ENCODE data around the gene SOCS1.

SOCS1 gene

DNA sequence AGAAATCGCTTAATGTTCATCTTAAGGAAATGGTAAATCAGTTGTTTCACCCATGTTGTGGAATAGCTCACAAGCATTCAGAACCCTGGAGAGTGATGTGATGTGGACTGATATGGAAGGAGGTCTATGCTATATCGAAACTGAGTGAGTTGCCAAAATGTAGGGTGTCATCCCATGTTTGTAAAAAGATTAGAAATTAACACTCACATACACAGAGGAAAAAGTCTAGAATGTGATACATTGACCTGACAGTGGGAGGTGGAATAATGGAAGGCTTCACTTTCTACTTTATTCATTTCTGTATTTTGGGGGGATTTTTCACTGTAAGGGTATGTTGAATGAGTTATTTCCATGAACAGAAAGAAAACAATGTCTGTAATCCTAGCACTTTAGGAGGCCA, 29.8 kb upstream of the SOCS1 start:
- no peak for DNase-seq (ENCODE audit: low spot score)

DNA sequence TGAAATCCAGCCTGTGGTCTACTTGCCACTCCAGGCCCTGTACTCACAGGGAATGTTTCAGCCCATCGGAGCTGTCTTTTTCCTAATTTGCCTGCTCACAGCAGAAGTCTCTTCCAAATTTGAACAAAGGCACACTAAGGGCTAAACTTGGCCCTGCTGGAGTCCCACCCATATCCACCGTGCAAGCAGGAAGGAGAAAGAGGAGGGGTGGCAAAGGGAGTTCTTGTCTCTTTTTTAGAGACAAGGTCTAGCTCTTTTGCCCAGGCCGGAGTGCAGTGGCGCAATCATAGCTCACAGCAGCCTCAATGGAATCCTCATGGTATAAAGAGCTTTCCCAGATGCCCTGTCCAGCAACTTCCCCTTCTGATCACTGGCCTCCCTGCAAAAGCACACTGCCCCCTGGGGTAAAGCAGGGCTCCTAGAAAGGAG, 27.8 kb upstream of the SOCS1 start:
- no peak for DNase-seq (ENCODE audit: low spot score)

DNA sequence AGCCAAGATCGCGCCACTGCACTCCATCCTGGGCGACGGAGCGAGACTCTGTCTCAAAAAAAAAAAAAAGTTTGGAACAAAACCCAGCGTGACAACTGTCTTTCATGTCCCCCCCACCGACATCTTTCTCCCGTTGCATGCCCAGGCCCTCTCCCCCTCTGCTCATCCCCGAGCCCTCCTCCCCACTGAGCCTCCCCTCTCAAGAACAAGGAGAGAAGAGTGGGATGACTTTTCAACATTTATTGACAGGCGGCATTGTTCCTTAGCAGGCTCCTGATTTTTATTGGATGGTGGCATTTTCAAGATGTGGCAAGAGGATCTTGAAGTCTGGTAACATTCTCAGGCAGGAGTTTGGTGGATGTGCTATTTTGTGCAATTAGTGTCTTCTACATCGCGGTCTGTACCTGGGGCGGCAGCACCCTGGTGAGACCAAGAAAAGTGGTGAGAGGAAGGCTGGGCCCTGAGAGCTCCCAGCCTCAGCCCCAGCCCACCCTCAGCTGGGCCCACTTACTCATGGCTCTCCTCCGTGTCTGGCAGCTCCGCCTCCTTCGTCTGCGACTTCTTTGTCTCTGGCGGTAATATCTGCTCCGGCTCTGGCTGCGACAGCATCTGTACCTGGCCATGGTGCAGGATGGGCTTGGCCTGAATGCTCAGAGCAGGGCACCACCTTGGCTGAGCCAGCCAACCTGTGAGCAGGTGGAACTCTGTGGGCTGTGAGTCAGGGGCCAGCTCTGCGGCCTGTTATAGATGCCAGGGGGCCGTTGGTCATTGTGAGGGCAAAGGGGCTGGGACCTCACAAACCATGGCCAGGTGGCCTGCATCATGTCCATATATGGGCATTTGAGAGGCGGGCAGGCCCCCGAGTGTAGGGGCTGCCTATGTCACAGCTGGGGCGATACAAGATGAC, 24.9 kb upstream of the SOCS1 start, which contains the start of gene PRM1:
TSS of gene PRM1 (minus strand) at position 715 of the 907 bp plus-strand sequence. CDS start at position 623, 92 bp downstream.
- DNase-seq (ENCODE audit: low spot score), result no peak

DNA sequence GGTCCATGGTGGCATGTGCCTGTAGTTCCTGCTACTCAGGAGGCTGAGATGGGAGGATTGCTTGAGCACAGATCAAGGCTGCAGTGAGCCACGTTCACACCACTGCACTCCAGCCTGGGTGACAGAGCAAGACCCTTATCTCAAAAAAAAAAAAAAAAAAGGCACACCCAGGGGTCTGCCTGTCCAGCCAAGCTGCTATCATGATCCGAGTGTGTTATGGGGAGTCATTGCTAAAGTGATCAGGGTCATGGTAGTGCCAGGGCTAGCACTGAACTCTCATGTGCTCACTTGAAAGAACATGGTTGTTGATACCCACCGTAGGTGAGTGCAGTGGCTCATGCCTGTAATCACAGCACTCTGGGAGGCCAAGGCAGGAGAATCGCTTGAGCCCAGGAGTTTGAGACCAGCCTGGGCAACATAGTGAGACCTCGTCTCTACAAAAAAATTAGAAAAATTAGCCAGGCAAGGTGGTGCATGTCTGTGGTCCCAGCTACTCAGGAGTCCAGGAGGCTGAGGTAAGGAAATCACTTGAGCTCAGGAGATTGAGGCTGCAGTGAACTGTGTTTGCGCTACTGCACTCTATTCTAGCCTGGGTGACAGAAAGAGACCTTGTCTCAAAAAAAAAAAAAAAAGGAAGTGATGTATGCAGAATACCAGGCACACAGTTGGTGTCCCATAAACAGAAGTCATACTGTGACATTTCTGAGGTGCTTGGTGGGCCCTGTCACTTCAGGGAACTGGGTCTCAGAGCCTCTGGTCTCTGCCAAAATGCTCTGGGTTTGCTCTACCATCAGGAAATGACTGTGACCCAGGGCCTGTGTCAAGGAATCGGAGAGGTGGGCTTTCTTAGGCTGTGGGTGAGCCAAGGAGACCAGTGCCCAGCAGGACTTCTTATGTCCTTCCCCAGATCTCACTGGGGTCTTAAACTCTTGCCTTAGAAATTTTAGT, 23.0 kb upstream of the SOCS1 start:
- no peak for DNase-seq (ENCODE audit: low spot score)

DNA sequence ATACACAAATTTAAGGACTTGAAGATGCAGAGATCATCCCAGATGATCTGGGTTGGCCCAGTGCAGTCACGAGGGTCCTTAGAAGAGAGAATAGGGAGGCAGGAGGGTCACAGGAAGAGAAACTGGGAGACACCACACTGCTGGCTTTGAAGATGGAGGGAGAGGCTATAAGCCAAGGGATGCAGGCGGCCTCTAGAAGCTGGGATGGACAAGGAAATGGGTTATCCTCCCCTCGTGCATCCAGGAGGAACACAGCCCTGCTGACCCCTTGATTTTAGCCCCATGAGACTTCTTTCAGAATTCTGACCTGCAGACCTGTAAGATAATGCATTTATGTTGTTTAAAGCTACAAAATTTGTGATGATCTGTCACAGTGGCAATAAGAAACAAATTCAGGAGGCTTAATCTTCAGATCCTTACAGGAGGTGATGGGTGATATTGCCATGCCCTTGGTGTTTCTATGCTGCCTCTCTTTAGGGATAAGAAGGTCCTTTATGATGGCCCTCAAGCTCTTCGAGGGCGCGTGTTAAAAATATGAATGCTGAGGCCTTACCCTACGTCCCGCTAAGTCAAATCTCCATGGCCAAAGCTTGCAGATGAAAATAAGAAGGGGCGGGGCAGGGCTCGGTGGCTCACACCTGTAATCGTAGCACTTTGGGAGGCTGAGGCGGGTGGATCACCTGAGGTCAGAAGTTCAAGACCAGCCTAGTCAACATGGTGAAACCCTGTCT, 21.8 kb upstream of the SOCS1 start:
- DNase-seq (ENCODE audit: low spot score), result no peak

DNA sequence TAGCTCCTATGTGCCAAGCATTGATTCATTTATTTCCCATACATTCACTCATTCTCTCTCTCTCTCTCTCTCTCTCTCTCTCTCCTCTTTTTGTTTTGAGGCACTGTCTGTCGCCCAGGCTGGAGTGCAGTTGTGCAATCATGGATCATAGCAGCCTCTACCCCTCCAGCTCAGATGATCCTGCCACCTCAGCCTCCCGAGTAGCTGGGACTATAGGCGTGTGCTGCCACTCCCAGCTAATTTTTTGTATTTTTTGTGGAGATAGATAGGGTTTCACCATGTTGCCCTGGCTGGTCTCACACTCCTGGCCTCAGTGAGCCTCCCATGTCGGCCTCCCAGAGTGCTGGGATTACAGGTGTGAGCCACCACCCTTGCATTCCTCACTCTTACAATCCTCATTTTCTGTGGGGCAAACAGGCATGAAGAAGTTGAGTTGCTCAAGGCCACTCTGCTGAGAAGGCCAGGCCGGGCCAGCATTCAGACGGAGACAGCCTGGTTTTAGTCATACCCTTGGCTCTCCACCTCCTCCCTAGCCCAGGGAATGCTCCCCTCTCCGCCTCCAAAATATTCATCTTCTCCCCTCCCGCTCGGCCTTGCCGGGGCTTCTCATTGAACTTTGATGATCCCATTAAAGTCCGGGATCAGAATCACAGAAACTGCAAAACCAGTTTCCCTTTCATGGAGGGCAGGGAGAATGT, 21.0 kb upstream of the SOCS1 start:
- no peak for DNase-seq (ENCODE audit: low spot score)

DNA sequence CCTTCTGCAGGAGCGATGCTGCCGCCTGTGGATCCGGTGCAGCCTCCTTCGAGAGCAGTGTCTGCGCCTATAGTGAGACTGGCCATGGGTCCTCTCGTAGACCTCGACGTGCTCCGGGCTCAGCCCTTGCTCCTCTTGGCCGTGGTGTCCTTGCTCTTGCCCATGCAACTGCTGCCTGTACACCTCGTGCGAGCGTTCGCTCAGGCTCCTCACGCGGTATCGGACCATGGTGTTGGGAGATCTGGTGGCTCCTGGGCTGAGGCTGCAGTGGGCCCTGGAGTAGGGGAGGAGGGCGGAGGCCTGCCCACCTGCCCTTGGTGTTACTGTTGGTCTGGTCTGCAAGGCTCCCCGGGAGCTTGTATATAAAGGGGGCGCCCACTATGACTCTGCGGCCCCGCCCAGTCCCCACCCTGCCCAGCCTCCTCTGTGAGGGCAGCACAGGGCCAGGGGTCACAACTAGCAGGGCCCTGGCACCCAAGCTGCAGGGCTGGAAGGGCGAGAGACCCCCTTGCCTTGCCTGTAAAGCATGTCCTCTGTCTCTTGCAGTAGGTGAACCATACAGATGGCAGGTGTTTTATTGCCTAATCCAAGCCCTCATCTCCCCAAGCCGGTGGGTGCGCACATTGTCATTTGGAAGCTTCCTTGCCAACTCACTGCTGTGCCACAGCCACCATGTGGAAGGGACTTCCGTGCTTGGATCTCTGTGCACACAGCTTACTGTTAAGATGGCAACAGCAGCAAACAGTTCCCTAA, 20.3 kb upstream of the SOCS1 start, which contains the start of gene PRM2:
TSS of gene PRM2 (minus strand) at position 338 of the 753 bp plus-strand sequence. CDS start at position 228, 110 bp downstream.
- DNase-seq (ENCODE audit: low spot score), result no peak

DNA sequence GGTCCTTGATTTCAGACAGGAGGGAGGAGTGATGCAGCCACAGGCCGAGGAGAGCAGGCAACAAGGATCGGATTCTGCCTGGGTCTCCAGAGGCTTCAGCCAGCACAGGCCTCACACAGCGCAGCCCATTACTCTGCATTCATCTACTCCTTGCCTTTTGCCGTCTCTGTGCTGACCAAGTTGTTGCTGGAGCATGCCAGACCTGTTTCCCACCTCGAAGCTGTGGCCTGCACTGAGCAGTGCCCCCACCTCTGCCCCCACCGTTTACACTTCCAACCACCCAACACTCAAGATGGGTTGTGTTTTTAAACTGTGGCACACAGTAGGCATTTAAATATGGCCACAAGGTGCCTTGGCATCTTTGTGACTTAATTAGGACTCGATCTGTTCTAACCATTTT, 19.0 kb upstream of the SOCS1 start:
- no peak for DNase-seq (ENCODE audit: low spot score)

DNA sequence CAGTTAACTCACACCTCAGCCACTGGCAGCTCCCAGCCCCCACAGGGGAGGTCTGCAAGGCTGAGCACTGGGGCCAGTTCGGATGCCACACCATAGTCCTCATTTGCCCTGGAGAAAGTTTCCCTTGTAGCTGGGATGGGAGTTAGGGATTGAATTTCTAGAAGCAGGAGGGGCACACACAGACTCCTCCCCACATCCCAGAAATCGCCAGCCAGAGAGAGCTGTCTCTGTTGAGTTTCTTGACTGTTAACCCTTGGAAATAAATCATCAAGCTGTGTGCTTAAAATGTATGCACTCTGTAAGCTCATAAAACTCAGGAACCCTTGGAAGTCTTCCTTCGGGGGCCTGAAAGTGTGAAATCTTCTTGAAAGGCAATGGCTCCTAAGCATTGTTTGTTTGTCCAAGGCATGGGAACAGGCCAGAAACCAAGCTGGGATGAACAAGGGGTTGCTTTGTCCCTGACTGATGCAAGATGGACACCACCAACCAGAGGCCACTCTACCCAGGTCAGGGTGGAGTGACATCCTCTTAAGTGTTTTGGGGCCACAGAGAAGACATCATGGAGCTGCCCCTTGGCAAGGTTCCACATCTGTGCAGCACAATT, 17.8 kb upstream of the SOCS1 start:
- peak; percentile 56 for DNase-seq (ENCODE audit: low spot score)

DNA sequence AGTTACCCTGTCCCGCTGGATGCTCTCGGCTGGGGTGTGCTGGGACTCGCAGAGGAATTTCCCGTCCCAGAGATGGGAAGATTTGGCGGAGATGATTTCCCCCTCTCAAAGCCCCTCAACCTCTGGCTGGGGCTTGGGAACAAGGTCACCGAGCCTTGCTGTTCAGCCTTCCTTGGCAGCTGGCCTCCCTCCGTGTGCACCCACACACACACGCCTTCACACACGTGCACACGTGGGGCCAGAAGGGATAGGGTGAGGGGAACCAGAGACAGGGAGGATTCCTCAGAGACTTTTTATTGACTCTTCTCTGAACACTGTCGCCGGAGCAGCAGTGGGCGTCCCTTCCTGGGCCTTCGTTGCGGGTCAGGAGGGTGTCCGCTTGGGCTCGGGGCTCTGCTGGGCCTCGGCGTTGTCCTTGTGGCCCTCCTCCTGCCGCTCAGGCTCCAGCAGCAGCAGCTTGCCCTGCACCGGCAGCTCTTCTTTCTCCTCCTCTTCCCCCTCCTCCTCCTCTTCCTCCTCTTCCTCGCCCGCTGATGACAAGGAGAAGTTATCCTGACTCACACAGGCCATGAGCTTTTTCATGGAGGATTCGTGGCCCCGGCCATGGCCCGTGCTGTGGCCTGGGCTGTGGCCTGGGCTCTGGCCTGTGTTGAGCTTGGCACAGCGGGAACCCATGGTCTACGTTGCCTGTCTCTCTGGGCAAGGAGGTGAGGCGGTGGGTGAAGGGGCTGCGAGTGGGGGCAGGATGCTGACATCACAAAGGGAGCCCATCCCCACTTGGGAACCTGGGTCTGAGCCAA, 17.1 kb upstream of the SOCS1 start, which contains the start of gene PRM3:
TSS of gene PRM3 (minus strand) at position 709 of the 800 bp plus-strand sequence. CDS start at position 675, 34 bp downstream.
- no peak for DNase-seq (ENCODE audit: low spot score)

DNA sequence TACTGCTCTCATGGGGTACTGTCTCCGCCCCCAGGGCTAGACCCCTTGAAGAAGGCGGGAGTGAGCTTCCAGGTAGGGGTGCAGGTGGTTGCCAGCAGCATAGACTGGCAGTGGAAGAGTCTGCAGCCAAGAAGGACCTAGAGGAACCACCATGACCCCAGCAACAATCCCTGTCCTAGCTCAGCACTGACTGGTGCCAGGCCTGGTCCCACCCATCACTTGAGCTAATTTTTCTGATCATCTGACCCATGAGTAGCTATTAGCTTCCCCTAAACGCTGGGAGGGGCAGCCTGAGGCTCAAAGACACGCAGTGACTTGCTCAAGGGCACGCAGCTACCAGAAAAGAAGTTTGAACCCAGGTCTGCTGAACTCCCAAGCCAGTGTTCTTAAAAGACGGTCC, 16.5 kb upstream of the SOCS1 start:
- DNase-seq (ENCODE audit: low spot score), result no peak

DNA sequence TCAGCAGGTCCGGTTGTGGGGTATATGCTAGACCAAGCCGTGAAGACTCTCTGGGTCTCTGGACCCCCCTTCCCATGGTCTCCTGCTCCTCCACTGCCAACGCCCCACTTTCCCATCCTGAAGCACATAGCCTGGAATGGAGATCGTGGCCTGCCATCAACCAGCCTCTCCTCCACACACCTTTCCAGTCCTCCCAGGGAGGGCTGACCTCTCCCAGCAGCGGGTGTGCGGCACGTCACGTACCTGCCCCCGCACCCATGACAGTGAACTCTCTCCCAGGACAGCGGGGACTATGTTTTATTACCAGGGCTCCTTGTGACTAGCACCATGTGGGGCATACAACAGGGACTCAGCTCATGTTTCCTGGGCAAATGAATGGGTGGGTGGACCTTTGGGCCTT, 15.6 kb upstream of the SOCS1 start:
- no peak for DNase-seq (ENCODE audit: low spot score)

DNA sequence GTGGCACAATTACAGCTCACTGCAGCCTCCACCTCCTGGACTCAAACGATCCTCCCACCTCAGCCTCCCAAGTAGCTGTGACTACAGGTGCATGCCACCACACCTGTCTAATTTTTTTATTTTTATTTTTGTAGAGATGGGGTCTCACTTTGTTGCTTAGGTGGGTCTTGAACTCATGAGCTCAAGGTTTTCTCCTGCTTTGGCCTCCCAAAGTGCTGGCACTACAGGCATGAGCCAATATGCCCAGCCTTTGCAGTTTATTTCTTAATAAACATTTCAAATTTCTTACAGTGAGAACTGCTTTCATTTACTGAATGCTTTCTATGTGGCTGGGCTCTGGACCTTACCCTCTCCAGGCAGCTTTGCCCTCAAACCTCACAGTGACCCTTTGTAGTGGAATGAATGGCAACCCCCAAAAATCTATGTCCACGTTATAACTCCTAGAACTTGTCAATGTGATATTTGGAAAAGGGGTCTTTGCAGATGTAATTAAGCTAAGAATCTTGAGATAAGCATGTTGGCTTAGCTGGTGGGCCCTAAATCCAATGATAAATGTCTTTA, 14.7 kb upstream of the SOCS1 start:
- DNase-seq (ENCODE audit: low spot score), result no peak

DNA sequence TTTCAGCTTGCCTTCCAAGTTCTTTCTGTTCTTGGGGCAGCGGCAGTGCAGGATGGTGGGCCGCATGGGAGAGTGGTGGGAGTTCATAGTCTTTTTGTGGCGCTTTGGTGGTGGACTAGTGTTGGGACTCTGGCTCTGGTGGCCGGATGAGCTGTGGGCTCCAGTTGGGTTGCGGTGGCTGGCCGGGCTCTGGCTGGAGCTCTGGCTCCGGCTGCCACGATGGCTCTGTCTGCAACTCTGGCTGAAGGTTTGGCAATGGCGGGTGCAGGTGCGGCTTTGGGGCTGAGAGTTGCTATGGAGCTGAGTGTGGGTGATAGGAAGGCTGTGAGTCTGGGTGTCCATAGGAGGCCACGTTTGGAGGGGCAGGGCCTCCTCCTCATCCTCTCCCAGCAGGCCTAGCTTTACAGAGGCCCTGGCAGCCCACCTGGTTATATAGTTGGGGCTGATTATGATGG, 12.9 kb upstream of the SOCS1 start, which contains the start of gene TNP2:
TSS of gene TNP2 (minus strand) at position 405 of the 455 bp plus-strand sequence. CDS start at position 342, 63 bp downstream.
- no peak for DNase-seq (ENCODE audit: low spot score)

DNA sequence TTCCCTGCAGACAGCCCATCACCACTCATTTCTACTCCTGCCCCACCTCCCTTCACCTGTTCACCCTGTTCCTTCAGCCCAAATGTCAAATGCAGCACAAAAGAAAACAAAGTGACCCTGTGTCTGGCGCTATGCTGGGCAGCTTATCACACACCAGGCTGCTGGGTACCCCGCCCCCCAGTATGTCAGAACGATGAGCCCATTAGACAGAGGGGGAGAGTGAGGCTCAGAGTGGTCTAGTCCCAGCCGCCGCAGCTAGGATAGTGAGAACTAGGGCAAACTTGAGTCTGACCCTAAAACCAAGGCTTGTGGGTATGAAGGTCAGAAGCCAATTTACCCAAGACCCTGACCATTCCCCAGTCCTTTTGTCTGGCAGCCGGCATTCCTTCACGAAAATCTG, 9.1 kb upstream of the SOCS1 start:
- DNase-seq (ENCODE audit: low spot score), result no peak

DNA sequence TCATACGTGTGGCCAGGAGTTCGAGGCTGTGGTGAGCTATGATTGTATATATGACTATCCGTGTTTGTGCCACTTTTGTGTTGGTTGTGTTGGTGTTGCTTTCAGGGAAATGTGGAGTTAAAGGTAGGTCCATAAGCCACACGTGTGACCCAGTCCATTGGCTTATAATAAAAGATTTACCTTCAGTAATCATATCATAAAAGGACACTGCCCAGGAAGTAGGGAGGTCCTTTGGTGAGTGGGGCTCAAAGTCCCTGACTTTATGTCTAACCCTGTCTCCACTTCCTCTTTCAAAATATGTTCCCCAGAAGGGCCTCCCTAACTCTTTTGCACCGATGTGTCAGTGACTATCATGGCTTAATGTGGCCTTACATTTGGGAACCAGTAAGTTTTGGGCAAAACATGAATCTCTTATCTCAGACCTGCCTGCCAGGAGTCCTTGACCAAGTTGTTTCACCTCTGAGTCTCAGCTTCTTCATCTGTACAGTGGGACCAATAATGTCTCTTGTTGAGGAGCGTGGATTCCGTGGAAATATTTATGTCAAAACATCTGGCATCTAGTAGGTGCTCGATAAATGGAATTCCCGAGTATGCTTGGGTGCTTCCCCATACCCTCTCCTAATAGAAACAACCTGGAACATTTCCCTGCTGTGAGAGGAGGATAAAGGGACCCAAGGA, 8.3 kb upstream of the SOCS1 start:
- no peak for DNase-seq (ENCODE audit: low spot score)

DNA sequence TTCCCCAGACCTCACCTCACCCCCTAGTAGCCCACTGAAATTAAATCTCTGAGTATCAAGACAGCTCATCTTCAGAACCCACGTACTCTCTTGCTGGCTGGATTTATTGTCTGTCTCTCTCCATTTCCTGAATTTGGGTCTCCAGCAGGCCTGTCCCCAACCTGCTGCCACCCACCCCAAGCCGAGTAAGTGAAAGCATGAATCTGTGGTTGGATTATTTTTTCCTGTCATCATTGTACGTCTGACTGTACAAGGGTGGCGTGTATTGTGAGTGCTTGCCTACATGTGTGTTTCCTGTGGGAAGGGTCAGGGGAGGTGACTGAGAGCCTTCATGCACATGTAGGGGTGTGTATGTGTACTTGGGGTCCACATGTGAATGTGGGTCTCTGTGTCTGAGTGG, 7.7 kb upstream of the SOCS1 start:
- no peak for DNase-seq (ENCODE audit: low spot score)

DNA sequence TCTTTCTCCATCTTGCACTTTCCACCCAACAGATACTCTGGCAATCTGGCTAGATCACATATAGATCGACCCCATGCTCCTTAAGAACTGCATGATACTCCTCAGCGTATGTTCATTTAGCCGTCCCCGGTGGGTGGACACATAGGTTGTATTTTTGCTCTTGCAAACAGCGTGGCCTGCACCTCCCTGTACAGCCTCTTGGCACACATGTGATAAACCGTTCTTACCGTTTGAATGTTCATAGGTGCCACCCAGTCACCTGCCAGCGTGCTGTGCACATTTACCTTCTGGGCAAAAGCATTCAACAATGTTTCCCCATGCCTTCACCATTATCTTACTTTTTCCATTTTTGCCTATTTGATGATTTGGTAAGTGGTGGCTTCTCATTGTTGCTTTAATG, 6.9 kb upstream of the SOCS1 start:
- no peak for DNase-seq (ENCODE audit: low spot score)
